Suppressor macrophage treated with lipopolysaccharide for 4 hours (primary cell): ENCODE results near the gene WDR46.

Source experiments
- DNase-seq: peaks from one replicate; pipeline ENCODE4 v3.0.0-alpha.2; 2020

WDR46 gene

GRCh38 chr6:33288921-33289783, at the start of gene WDR46, which contains the start of gene PFDN6:
WDR46 (minus strand) TSS chr6:33289239; CDS start chr6:33289170, 69 bp downstream.
PFDN6 (plus strand) TSS chr6:33289601; CDS start chr6:33289857, 256 bp downstream.
- peak; percentile 91 for DNase-seq

- DNase-seq = no peak
Observed at GRCh38 chr6:33336495-33336894, 47.5 kb upstream of the WDR46 start.

- no peak for DNase-seq
Observed at GRCh38 chr6:33335916-33336315, 46.9 kb upstream of the WDR46 start.

- DNase-seq = peak; percentile 30
Observed at GRCh38 chr6:33333666-33334065, 44.6 kb upstream of the WDR46 start.

GRCh38 chr6:33330736-33331135, 41.7 kb upstream of the WDR46 start:
- no peak for DNase-seq

- DNase-seq = no peak
Observed at GRCh38 chr6:33329058-33329457, 40.0 kb upstream of the WDR46 start.

- no peak for DNase-seq
Observed at GRCh38 chr6:33324125-33324524, 35.1 kb upstream of the WDR46 start.

GRCh38 chr6:33323623-33323948, 34.5 kb upstream of the WDR46 start:
- DNase-seq = no peak

- no peak for DNase-seq
Observed at GRCh38 chr6:33321227-33321626, 32.2 kb upstream of the WDR46 start.

- DNase-seq = peak; percentile 83
Observed at GRCh38 chr6:33320315-33321181, 31.5 kb upstream of the WDR46 start.

GRCh38 chr6:33319939-33320314, 30.9 kb upstream of the WDR46 start:
- DNase-seq = no peak

GRCh38 chr6:33318426-33319073, 29.5 kb upstream of the WDR46 start:
- DNase-seq = no peak

- DNase-seq = peak; percentile 98
Observed at GRCh38 chr6:33317669-33318425, 28.8 kb upstream of the WDR46 start, which contains the start of gene ZBTB22. ZBTB22 (minus strand) TSS chr6:33317744; CDS start chr6:33316916, 828 bp downstream.

GRCh38 chr6:33317419-33317668, 28.3 kb upstream of the WDR46 start:
- no peak for DNase-seq

GRCh38 chr6:33316603-33317418, 27.8 kb upstream of the WDR46 start:
- DNase-seq = no peak

GRCh38 chr6:33315793-33316602, 27.0 kb upstream of the WDR46 start:
- DNase-seq = no peak

GRCh38 chr6:33314943-33315792, 26.1 kb upstream of the WDR46 start:
- DNase-seq = peak; percentile 13

- DNase-seq = peak; percentile 95
Observed at GRCh38 chr6:33314515-33314942, 25.5 kb upstream of the WDR46 start.

- DNase-seq = peak; percentile 92
Observed at GRCh38 chr6:33313709-33314514, 24.9 kb upstream of the WDR46 start, which contains the start of gene TAPBP. TAPBP (minus strand) TSS chr6:33314078; CDS start chr6:33314041, 37 bp downstream.
